K562 (cell line): ENCODE results near the gene HOXA10. TPM values are rescaled to one million over a fixed set of nuclear protein-coding genes. Genes with fewer than 3 reads are reported as not detected.

Experiments
- ATAC-seq: fragments of 200-7000 bp; cut with Tn5 transposase; 3 replicates; pipeline ENCODE4 v1.9.1; 2020; ENCODE audit warnings: moderate library complexity
- BruUV-seq: library from RNA; stranded (reverse); fragments of 400-500 nt; replicated peaks from 2 replicates; lab custom pipeline; 2021; lab: Mats Ljungman, UMichigan
- CTCF ChIA-PET: fragments of 300-600 bp; formaldehyde crosslinking; extraction: SDS; loops from one replicate; lab custom pipeline; 2021; ENCODE audit warnings: low intra/inter-chr PET ratio; lab: Yijun Ruan, JAX
- POLR2A ChIA-PET: fragments of 300-600, 350-650 bp; sonication (Branson Sonifier 250); formaldehyde crosslinking; extraction: SDS; loops from one replicate; lab custom pipeline; 2021; ENCODE audit warnings: antibody characterized with exemption, inconsistent platforms; lab: Yijun Ruan, JAX
- DNase-seq, 4 experiments: peaks; one replicate each; pipeline versions ENCODE4 v3.0.0 to v3.0.0-alpha.2; 2011 to 2018; ENCODE audit warnings: low spot score in 3 of 4, mixed read lengths in 3 of 4; ENCODE audit errors: extremely low read depth in 1 of 4
- FAIRE-seq: peaks from 2 replicates; lab custom pipeline; 2011; peaks lifted over from hg19 to GRCh38; lab: Jason Lieb, UNC
- H2AFZ ChIP-seq: 2 replicates; pipeline ENCODE4 v1.6.0; 2011; ENCODE audit warnings: low read depth, low read length, control low read depth, inconsistent platforms
- H3K27ac ChIP-seq: fragments of 200-600 bp; 3 replicates; pipeline ENCODE4 v1.8.0; 2011; ENCODE audit warnings: low read depth, mild to moderate bottlenecking, control low read depth, inconsistent platforms, low read length, moderate library complexity, mixed read lengths; ENCODE audit errors: extremely low read depth
- H3K27me3 ChIP-seq, 2 experiments: fragments of 300-600 bp in 1 of 2; 2 replicates in 1 of 2; 3 replicates in 1 of 2; pipeline versions ENCODE4 v1.6.0 to v1.8.0; 2011; ENCODE audit warnings: inconsistent platforms in 2 of 2, low read length in 2 of 2, mild to moderate bottlenecking in 1 of 2, mixed read lengths in 1 of 2, moderate library complexity in 1 of 2; ENCODE audit not compliant: control insufficient read depth in 2 of 2, insufficient read depth in 2 of 2
- H3K36me3 ChIP-seq: fragments of 300-600 bp; 3 replicates; pipeline ENCODE4 v1.8.0; 2011; ENCODE audit warnings: mild to moderate bottlenecking, low read length, inconsistent platforms; ENCODE audit not compliant: control insufficient read depth, insufficient read depth
- H3K4me1 ChIP-seq, 2 experiments: fragments of 200-600 bp in 1 of 2; replicated peaks in 1 of 2; 2 replicates in 1 of 2; 3 replicates in 1 of 2; pipeline versions ENCODE4 v1.5.1 to v1.8.0; 2011; ENCODE audit warnings: inconsistent platforms in 2 of 2, low read length in 2 of 2, mild to moderate bottlenecking in 1 of 2, mixed read lengths in 1 of 2, moderate library complexity in 1 of 2; ENCODE audit not compliant: control insufficient read depth in 2 of 2, insufficient read depth in 2 of 2
- H3K4me2 ChIP-seq: 2 replicates; pipeline ENCODE4 v1.6.1; 2011; ENCODE audit warnings: low read length, control low read depth, inconsistent platforms, mixed read lengths; ENCODE audit not compliant: insufficient read depth
- H3K4me3 ChIP-seq: fragments of 200-600 bp; sonication (generic), shearing (Covaris generic); 2 replicates; pipeline ENCODE4 v1.5.1; 2016; ENCODE audit warnings: control low read depth, inconsistent platforms
- H3K79me2 ChIP-seq: fragments of 200-600 bp; 3 replicates; pipeline ENCODE4 v1.8.0; 2011; ENCODE audit warnings: low read length, inconsistent platforms; ENCODE audit not compliant: control insufficient read depth, insufficient read depth
- H3K9ac ChIP-seq, 2 experiments: 2 replicates each; pipeline versions ENCODE4 v1.6.0 to v1.6.1; 2011; ENCODE audit warnings: low read depth in 2 of 2, low read length in 2 of 2, control low read depth in 1 of 2, inconsistent platforms in 1 of 2, mild to moderate bottlenecking in 1 of 2, mixed read lengths in 1 of 2; ENCODE audit not compliant: insufficient read depth in 1 of 2
- H3K9me1 ChIP-seq: one replicate; pipeline ENCODE4 v1.6.0; 2011; ENCODE audit warnings: inconsistent platforms, mild to moderate bottlenecking, low read length, moderate library complexity; ENCODE audit not compliant: control insufficient read depth, insufficient read depth
- H3K9me3 ChIP-seq: replicated peaks from 2 replicates; pipeline ENCODE4 v1.5.1; 2011; ENCODE audit warnings: low read depth, low read length, inconsistent platforms; ENCODE audit not compliant: control insufficient read depth, insufficient read depth
- H4K20me1 ChIP-seq: replicated peaks from 2 replicates; pipeline ENCODE4 v1.6.1; 2011; ENCODE audit warnings: low read length, inconsistent platforms, mixed read lengths; ENCODE audit not compliant: control insufficient read depth, insufficient read depth
- CAMTA2 ChIP-seq: fragments of 250-450 bp; sonication (Bioruptor Pico); conservative IDR thresholded peaks from 2 replicates; pipeline ENCODE4 v1.5.1; 2022
- PHB ChIP-seq: fragments of 250-450 bp; sonication (Bioruptor Pico); IDR thresholded peaks from 2 replicates; pipeline ENCODE4 v1.5.0; 2021
- PTBP1 ChIP-seq: fragments of 200-400 bp; formaldehyde crosslinking; IDR thresholded peaks from 2 replicates; pipeline ENCODE4 v1.6.1; 2017; ENCODE audit warnings: low read depth, low read length
- ZNF124 ChIP-seq: sonication (generic); formaldehyde crosslinking; IDR thresholded peaks from 2 replicates; pipeline ENCODE4 v1.8.1; 2022; ENCODE audit warnings: missing genetic modification reagents
- ZNF77 ChIP-seq: fragments of 250-450 bp; sonication (Bioruptor Pico); IDR thresholded peaks from 2 replicates; pipeline ENCODE4 v1.5.0; 2020
- WGBS: fragments of 100-300 bp; shearing (Covaris generic); methylation state at CpG from one replicate; pipeline ENCODE4 v1.1.6; 2016; ENCODE audit warnings: low coverage, mixed read lengths; ENCODE audit not compliant: insufficient coverage; ENCODE audit errors: missing lambda C conversion rate; 5-methylcytosine and 5-hydroxymethylcytosine counted together
- in situ Hi-C: fragments of 300-500 bp; cut with MboI; formaldehyde crosslinking; loops from 4 replicates; pipeline ENCODE4 v1.15.0; 2018; ENCODE audit warnings: inconsistent platforms, mixed read lengths
- intact Hi-C: fragments of 100-400 bp; cut with micrococcal nuclease; formaldehyde crosslinking; loops from 2 replicates; pipeline ENCODE4 v1.14.2; 2022
- polyA plus RNA-seq, 8 experiments: library from polyadenylated mRNA; depleted of rRNA in 4 of 8; stranded (reverse) in 5 of 8; unstranded in 3 of 8; fragments of >200 nt; fragmentation: Nextera tagmentation in 2 of 8; fragmentation: Illumina TruSeq in 1 of 8; extraction: Ambion mirVana in 2 of 8; extraction: Trizol in 1 of 8; gene quantifications; 2 replicates each; pipeline versions ENCODE4 v1.2.1 to v1.2.3, GENCODE V29; 2011 to 2014; ENCODE audit warnings: inconsistent platforms in 1 of 8, missing spikeins in 1 of 8
- total RNA-seq, 7 experiments: library from RNA; depleted of rRNA in 6 of 7; stranded (reverse); fragments of >200 nt in 6 of 7; fragmentation: Illumina TruSeq in 2 of 7; extraction: Trizol in 2 of 7; gene quantifications; 2 replicates each; pipeline versions ENCODE4 v1.2.1 to v1.2.3, GENCODE V29; 2011 to 2021; ENCODE audit warnings: low replicate concordance in 1 of 7
- TF ChIP-seq, protein P1 (sequence below): fragments of 450-650 bp; formaldehyde crosslinking; IDR thresholded peaks from 2 replicates; pipeline ENCODE4 v1.4.0; 2022; ENCODE audit warnings: missing genetic modification characterization

Gene HOXA10
- total and polyA plus RNA-seq, 9 of the 15 experiments (the other 6 are each of a cell fraction or from before 2014, with no cell fraction given): not detected

DNA sequence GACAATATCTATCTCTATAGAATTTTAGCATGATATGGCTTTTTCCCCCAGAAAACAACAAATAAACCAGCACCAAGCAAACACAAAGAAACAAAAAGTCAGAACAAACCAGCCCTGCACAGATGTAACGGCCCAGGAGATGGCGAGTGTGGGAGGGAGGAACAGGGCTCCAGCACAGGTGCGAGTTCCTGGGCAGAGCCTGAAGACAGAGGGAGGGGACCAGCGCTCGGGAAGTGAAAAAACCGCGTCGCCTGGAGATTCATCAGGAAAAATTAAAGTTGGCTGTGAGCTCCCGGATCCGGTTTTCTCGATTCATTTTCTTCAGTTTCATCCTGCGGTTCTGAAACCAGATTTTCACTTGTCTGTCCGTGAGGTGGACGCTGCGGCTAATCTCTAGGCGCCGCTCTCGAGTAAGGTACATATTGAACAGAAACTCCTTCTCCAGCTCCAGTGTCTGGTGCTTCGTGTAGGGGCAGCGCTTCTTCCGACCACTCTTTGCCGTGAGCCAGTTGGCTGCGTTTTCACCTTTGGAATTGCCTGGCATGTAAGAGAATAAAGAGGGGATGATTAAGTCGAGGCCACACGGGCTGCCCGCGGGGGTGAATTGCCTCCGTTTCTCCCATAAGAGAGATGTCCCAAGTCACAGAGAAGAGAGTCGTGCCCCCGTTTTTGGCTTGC lies 2.3 kb downstream of the HOXA10 start:
- ChIA-PET CTCF (no interaction called here), POLR2A (no interaction called here)
- Histone ChIP-seq H3K27ac (no peak overlapping the region), H4K20me1 (no peaks in the 10 kb centered on the region), H3K36me3 (no peaks in the 10 kb centered on the region), H3K9me3 (no peaks in the 10 kb centered on the region), H2AFZ (no peak overlapping the region), H3K4me1 (peaks cover 0 to 3% of the 10 kb centered on the region in 2 experiments; a peak in 1 of 5 replicates), H3K4me2 (no peak overlapping the region), H3K27me3 (peaks cover 30 to 73% of the 10 kb centered on the region in 2 experiments), H3K4me3 (no peak overlapping the region), H3K79me2 (no peaks in the 10 kb centered on the region), H3K9ac (no peak overlapping the region), H3K9me1 (no peaks in the 10 kb centered on the region)
- DNase-seq (no peak), FAIRE-seq (no peak), ATAC-seq (peak; percentile 39; the same call in 1 of the 3 replicates)
- TF ChIP-seq, protein P1, sequence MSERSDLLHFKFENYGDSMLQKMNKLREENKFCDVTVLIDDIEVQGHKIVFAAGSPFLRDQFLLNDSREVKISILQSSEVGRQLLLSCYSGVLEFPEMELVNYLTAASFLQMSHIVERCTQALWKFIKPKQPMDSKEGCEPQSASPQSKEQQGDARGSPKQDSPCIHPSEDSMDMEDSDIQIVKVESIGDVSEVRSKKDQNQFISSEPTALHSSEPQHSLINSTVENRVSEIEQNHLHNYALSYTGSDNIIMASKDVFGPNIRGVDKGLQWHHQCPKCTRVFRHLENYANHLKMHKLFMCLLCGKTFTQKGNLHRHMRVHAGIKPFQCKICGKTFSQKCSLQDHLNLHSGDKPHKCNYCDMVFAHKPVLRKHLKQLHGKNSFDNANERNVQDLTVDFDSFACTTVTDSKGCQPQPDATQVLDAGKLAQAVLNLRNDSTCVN (CRISPR knock-in tag): no peak
- TF ChIP-seq PHB (CRISPR knock-in tag) (no peak), ZNF77 (CRISPR knock-in tag) (no peak), PTBP1 (no peak), ZNF124 (CRISPR knock-in tag) (no peak), CAMTA2 (CRISPR knock-in tag) (no peak)
- no TSS peak for BruUV-seq
- intact Hi-C loops: no loop called here
- WGBS: 8% methylated on average over 30 of the region's 30 CpGs
- in situ Hi-C loops: loop anchor here (25.0 kb wide), 3 partner anchors 659 to 1284 kb away; no protein-coding TSS in a partner anchor
